Mesenchymal stem cell (in vitro differentiated cells and primary cell): Measurements from ENCODE around the gene USP22.
A peak's percentile ranks its signal among the peaks of the same experiment; 100 is the strongest.

ENCODE experiments used
- DNase-seq: peaks from one replicate; pipeline ENCODE4 v3.0.0-alpha.2; 2013
- H2AFZ ChIP-seq: one replicate; pipeline ENCODE4 v1.6.1; 2013; ENCODE audit warnings: low read depth, mild to moderate bottlenecking, control low read depth, inconsistent platforms, low read length, moderate library complexity
- H2AK5ac ChIP-seq: 2 replicates; pipeline ENCODE4 v1.6.1; 2013; ENCODE audit warnings: low read length, moderate library complexity, mild to moderate bottlenecking, inconsistent platforms; ENCODE audit not compliant: severe bottlenecking
- H2BK120ac ChIP-seq: one replicate; pipeline ENCODE4 v1.6.1; 2013; ENCODE audit warnings: low read depth, mild to moderate bottlenecking, inconsistent platforms, low read length, moderate library complexity
- H2BK12ac ChIP-seq, 2 experiments: one replicate each; pipeline ENCODE4 v1.6.1; 2013; ENCODE audit warnings: inconsistent platforms in 2 of 2, low read length in 2 of 2, mild to moderate bottlenecking in 2 of 2, moderate library complexity in 2 of 2, control low read depth in 1 of 2
- H2BK15ac ChIP-seq: one replicate; pipeline ENCODE4 v1.6.1; 2013; ENCODE audit warnings: mild to moderate bottlenecking, low read depth, inconsistent platforms; ENCODE audit not compliant: poor library complexity, severe bottlenecking
- H2BK5ac ChIP-seq: 2 replicates; pipeline ENCODE4 v1.6.1; 2013; ENCODE audit warnings: low read depth, mild to moderate bottlenecking, low read length, control low read depth, inconsistent platforms; ENCODE audit not compliant: poor library complexity, severe bottlenecking
- H3K14ac ChIP-seq, 2 experiments: one replicate each; pipeline ENCODE4 v1.6.1; 2013; ENCODE audit warnings: inconsistent platforms in 2 of 2, low read length in 2 of 2, control low read depth in 1 of 2, mild to moderate bottlenecking in 1 of 2, moderate library complexity in 1 of 2
- H3K18ac ChIP-seq, 2 experiments: one replicate each; pipeline ENCODE4 v1.6.1; 2013; ENCODE audit warnings: inconsistent platforms in 2 of 2, low read length in 2 of 2, control low read depth in 1 of 2, low read depth in 1 of 2, mild to moderate bottlenecking in 1 of 2
- H3K23ac ChIP-seq, 2 experiments: one replicate each; pipeline ENCODE4 v1.6.1; 2013; ENCODE audit warnings: inconsistent platforms in 2 of 2, low read length in 2 of 2, mild to moderate bottlenecking in 2 of 2, moderate library complexity in 2 of 2, control low read depth in 1 of 2
- H3K27ac ChIP-seq: 2 replicates; pipeline ENCODE4 v1.5.1; 2013; ENCODE audit warnings: mild to moderate bottlenecking, moderate library complexity, low read length, control low read depth, inconsistent platforms; ENCODE audit not compliant: poor library complexity, severe bottlenecking
- H3K27me3 ChIP-seq, 2 experiments: 2 replicates each; pipeline versions ENCODE4 v1.6.1 to v1.7.0; 2013; ENCODE audit warnings: low read length in 2 of 2, mild to moderate bottlenecking in 2 of 2, moderate library complexity in 2 of 2, control low read depth in 1 of 2, inconsistent platforms in 1 of 2; ENCODE audit not compliant: control insufficient read depth in 1 of 2, insufficient read depth in 1 of 2
- H3K36me3 ChIP-seq, 2 experiments: 2 replicates each; pipeline versions ENCODE4 v1.6.1 to v1.7.0; 2013; ENCODE audit warnings: low read length in 2 of 2, control low read depth in 1 of 2, inconsistent platforms in 1 of 2, low read depth in 1 of 2, mild to moderate bottlenecking in 1 of 2; ENCODE audit not compliant: insufficient read depth in 2 of 2, control insufficient read depth in 1 of 2
- H3K4ac ChIP-seq, 2 experiments: one replicate each; pipeline ENCODE4 v1.6.1; 2013; ENCODE audit warnings: inconsistent platforms in 2 of 2, low read length in 2 of 2, mild to moderate bottlenecking in 2 of 2, moderate library complexity in 2 of 2, control low read depth in 1 of 2, low read depth in 1 of 2
- H3K4me1 ChIP-seq: 2 replicates; pipeline ENCODE4 v1.6.1; 2013; ENCODE audit warnings: low read depth, low read length, control low read depth; ENCODE audit not compliant: control insufficient read depth, insufficient read depth
- H3K4me2 ChIP-seq: 2 replicates; pipeline ENCODE4 v1.6.1; 2013; ENCODE audit warnings: low read length, mild to moderate bottlenecking, inconsistent platforms; ENCODE audit not compliant: poor library complexity, severe bottlenecking
- H3K4me3 ChIP-seq, 2 experiments: 2 replicates each; pipeline versions ENCODE4 v1.5.1 to v1.7.0; 2013; ENCODE audit warnings: low read length in 2 of 2, mild to moderate bottlenecking in 2 of 2, control low read depth in 1 of 2, low read depth in 1 of 2; ENCODE audit not compliant: insufficient read depth in 1 of 2
- H3K79me1 ChIP-seq: replicated peaks from 2 replicates; pipeline ENCODE4 v1.6.1; 2013; ENCODE audit warnings: mild to moderate bottlenecking, control low read depth, low read length, inconsistent platforms; ENCODE audit not compliant: poor library complexity, severe bottlenecking
- H3K9ac ChIP-seq: 2 replicates; pipeline ENCODE4 v1.7.0; 2013; ENCODE audit warnings: mild to moderate bottlenecking, low read length, moderate library complexity
- H3K9me3 ChIP-seq: 2 replicates; pipeline ENCODE4 v1.7.0; 2013; ENCODE audit warnings: mild to moderate bottlenecking, low read length; ENCODE audit not compliant: control insufficient read depth
- H4K8ac ChIP-seq: one replicate; pipeline ENCODE4 v1.6.1; 2013; ENCODE audit warnings: inconsistent platforms, mild to moderate bottlenecking, low read length, moderate library complexity
- H4K91ac ChIP-seq: one replicate; pipeline ENCODE4 v1.6.1; 2013; ENCODE audit warnings: mild to moderate bottlenecking, low read length, inconsistent platforms
- WGBS: methylation state at CpG from one replicate; pipeline ENCODE4 v1.1.7; 2013; ENCODE audit warnings: mixed read lengths; 5-methylcytosine and 5-hydroxymethylcytosine counted together

USP22 gene

GRCh38 chr17:21075739-21076085 lies 32.9 kb upstream of the USP22 start:
- DNase-seq, result no peak
- H3K27me3 ChIP-seq, result peaks cover 17 to 19% of the 10 kb centered on the region in 2 experiments
- peaks cover 9% of the 10 kb centered on the region for H3K4me1 ChIP-seq
- peak overlapping the region; percentile 24 for H3K27ac ChIP-seq
- H3K36me3 ChIP-seq, result no peaks in the 10 kb centered on the region
- H3K4ac ChIP-seq, result no peak overlapping the region
- no peak overlapping the region for H4K8ac ChIP-seq
- H3K9me3 ChIP-seq, result no peaks in the 10 kb centered on the region
- no peak overlapping the region for H2BK120ac ChIP-seq
- H2BK5ac ChIP-seq, result no peak overlapping the region
- no peak overlapping the region for H2BK12ac ChIP-seq
- H3K23ac ChIP-seq, result no peak overlapping the region
- H3K4me2 ChIP-seq, result no peak overlapping the region
- no peak overlapping the region for H3K18ac ChIP-seq
- 82% methylated on average over 9 of the region's 11 CpGs for WGBS
- H2AK5ac ChIP-seq, result no peak overlapping the region
- H4K91ac ChIP-seq, result no peak overlapping the region
- no peak overlapping the region for H3K9ac ChIP-seq
- H3K14ac ChIP-seq, result no peak overlapping the region
- H2BK15ac ChIP-seq, result no peak overlapping the region
- no peak overlapping the region for H3K4me3 ChIP-seq
- no peaks in the 10 kb centered on the region for H3K79me1 ChIP-seq
- H2AFZ ChIP-seq, result no peak overlapping the region

- H3K23ac ChIP-seq, result no peak overlapping the region
- no peak overlapping the region for H3K9ac ChIP-seq
- no peak overlapping the region for H2AFZ ChIP-seq
- H3K27me3 ChIP-seq, result peaks cover 4% of the 10 kb centered on the region in 2 experiments
- no peak overlapping the region for H4K91ac ChIP-seq
- no peak overlapping the region for H3K4me2 ChIP-seq
- peaks cover 9% of the 10 kb centered on the region for H3K4me1 ChIP-seq
- no peaks in the 10 kb centered on the region for H3K36me3 ChIP-seq
- no peak overlapping the region for H3K4me3 ChIP-seq
- no peaks in the 10 kb centered on the region for H3K79me1 ChIP-seq
- H2BK120ac ChIP-seq, result no peak overlapping the region
- no peak overlapping the region for H3K18ac ChIP-seq
- H3K9me3 ChIP-seq, result no peaks in the 10 kb centered on the region
- H3K4ac ChIP-seq, result no peak overlapping the region
- no peak overlapping the region for H2BK12ac ChIP-seq
- H2AK5ac ChIP-seq, result no peak overlapping the region
- no peak overlapping the region for H3K14ac ChIP-seq
- H2BK5ac ChIP-seq, result no peak overlapping the region
- 88% methylated on average over 11 of the region's 11 CpGs for WGBS
- DNase-seq, result no peak
- no peak overlapping the region for H2BK15ac ChIP-seq
- H4K8ac ChIP-seq, result no peak overlapping the region
- H3K27ac ChIP-seq, result no peak overlapping the region
These were observed 30.0 kb upstream of the USP22 start for GRCh38 chr17:21072745-21073197.

GRCh38 chr17:21066394-21066793 lies 23.6 kb upstream of the USP22 start:
- H2BK12ac ChIP-seq, result peak overlapping the region in 1 of 2 experiments; percentile 39
- no peak overlapping the region for H2AFZ ChIP-seq
- H3K23ac ChIP-seq, result peak overlapping the region in 1 of 2 experiments; percentile 26
- no peaks in the 10 kb centered on the region for H3K4me1 ChIP-seq
- H3K9me3 ChIP-seq, result no peaks in the 10 kb centered on the region
- H3K36me3 ChIP-seq, result no peaks in the 10 kb centered on the region
- no peak overlapping the region for H4K8ac ChIP-seq
- no peak overlapping the region for H2BK120ac ChIP-seq
- H3K9ac ChIP-seq, result no peak overlapping the region
- DNase-seq, result no peak
- H3K4me3 ChIP-seq, result no peak overlapping the region
- H3K27me3 ChIP-seq, result peaks cover 0 to 13% of the 10 kb centered on the region in 2 experiments
- H3K4me2 ChIP-seq, result no peak overlapping the region
- no peak overlapping the region for H2BK5ac ChIP-seq
- no peak overlapping the region for H3K14ac ChIP-seq
- no peak overlapping the region for H3K27ac ChIP-seq
- no peak overlapping the region for H2BK15ac ChIP-seq
- peak overlapping the region in 1 of 2 experiments; percentile 39 for H3K18ac ChIP-seq
- H4K91ac ChIP-seq, result no peak overlapping the region
- no peaks in the 10 kb centered on the region for H3K79me1 ChIP-seq
- 71% methylated on average over 2 of the region's 2 CpGs for WGBS
- H2AK5ac ChIP-seq, result no peak overlapping the region
- no peak overlapping the region for H3K4ac ChIP-seq

GRCh38 chr17:21061971-21062526 lies 19.2 kb upstream of the USP22 start:
- Histone ChIP-seq H3K9me3 (no peaks in the 10 kb centered on the region), H2BK15ac (no peak overlapping the region), H4K91ac (no peak overlapping the region), H3K14ac (peak overlapping the region in 1 of 2 experiments; percentile 93), H2AFZ (no peak overlapping the region), H3K27ac (no peak overlapping the region), H3K18ac (no peak overlapping the region), H3K27me3 (peaks cover 4 to 31% of the 10 kb centered on the region in 2 experiments), H2AK5ac (no peak overlapping the region), H4K8ac (no peak overlapping the region), H3K23ac (no peak overlapping the region), H2BK12ac (no peak overlapping the region), H3K4me3 (no peak overlapping the region), H3K4me1 (peaks cover 2% of the 10 kb centered on the region), H2BK5ac (no peak overlapping the region), H3K79me1 (no peaks in the 10 kb centered on the region), H2BK120ac (no peak overlapping the region), H3K36me3 (no peaks in the 10 kb centered on the region), H3K9ac (no peak overlapping the region), H3K4ac (no peak overlapping the region), H3K4me2 (no peak overlapping the region)
- WGBS, result 85% methylated on average over 7 of the region's 7 CpGs
- no peak for DNase-seq
